Embryonic facial prominence (tissue), 1 donor: ENCODE results near the gene TSR1.

Experiments used
- DNase-seq: peaks from one replicate; pipeline ENCODE4 v3.0.0-alpha.2; 2016; ENCODE audit errors: extremely low spot score

Gene TSR1

GRCh38 chr17:2369039-2369438, 32.8 kb upstream of the TSR1 start:
- DNase-seq = no peak

- DNase-seq = no peak
Observed at GRCh38 chr17:2368359-2368758, 32.1 kb upstream of the TSR1 start.

DNA sequence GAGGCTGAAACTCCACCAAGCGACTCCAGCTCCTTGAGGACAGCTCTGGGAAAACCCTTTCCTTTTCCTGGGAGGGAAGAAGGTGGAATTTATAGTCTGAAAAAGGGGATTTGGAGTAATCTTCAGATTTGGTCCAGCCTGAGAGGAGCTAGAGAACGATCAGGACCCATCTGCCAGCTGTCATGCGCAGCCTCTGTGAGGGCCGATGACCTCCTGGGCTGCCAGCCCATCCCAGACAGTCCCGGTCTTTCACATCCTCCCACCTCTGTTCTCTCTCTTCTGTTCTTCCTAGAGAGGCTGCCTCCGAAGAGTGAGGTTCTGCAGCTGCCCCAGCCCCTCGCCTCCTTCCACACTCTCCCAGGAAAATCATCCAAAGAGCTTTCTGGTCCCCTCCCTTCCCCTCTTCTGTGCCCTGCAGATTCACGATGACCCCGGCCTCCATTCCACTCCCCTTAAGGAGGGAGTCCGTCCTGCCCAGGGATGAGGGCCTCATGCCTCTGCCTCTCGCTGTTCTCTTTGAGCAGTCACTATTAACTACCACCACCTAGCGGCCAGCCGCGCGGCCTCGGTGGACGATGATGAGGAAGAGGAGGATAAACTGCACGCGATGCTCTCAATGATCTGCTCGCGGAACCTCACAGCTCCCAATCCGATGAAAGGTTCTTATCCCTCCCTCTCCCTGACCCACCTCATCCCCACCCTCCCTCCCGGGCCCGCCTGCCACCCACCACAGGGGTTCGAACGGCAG, 30.7 kb upstream of the TSR1 start:
- no peak for DNase-seq

GRCh38 chr17:2365132-2365531, 28.9 kb upstream of the TSR1 start:
- DNase-seq = no peak

GRCh38 chr17:2364763-2365116, 28.5 kb upstream of the TSR1 start:
- no peak for DNase-seq

- no peak for DNase-seq
Observed at GRCh38 chr17:2363851-2364762, 27.9 kb upstream of the TSR1 start.

- DNase-seq = no peak
Observed at GRCh38 chr17:2363318-2363717, 27.1 kb upstream of the TSR1 start.

DNA sequence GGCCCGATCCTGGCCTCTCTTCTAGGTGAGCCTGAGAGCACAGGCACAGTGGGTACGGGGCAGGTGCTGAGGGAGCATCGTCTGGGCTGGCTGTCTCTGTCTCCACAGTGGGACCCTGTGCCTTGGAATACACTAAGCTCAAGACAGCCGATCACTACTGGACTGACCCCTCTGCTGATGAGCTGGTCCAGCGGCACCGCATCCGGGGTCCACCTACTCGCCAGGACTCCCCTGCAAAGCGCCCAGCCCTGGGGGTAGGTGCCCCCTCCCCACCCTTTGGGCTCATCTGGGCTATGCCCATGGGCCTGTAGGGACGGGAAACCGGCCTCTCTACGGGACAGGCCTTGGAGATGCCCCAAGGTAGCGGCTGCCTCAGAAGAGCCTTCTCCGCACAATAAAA, 26.6 kb upstream of the TSR1 start:
- no peak for DNase-seq

- DNase-seq = no peak
Observed at GRCh38 chr17:2362416-2362815, 26.2 kb upstream of the TSR1 start.

DNA sequence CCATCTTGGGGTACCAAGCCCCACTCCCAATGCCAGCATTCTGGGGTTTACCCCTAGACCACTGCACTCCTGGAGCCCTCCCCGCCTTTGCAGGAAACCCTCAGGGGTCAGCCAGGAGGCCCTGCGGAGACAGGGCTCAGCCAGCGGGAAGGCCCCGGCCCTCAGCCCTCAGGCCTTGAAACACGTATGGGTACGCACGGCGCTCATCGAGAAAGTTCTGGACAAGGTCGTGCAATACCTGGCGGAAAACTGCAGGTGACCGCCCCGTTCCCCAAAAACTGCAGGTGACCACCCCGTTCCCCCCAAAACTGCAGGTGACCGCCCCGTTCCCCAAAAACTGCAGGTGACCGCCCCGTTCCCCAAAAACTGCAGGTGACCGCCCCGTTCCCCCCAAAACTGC, 25.8 kb upstream of the TSR1 start:
- no peak for DNase-seq

DNA sequence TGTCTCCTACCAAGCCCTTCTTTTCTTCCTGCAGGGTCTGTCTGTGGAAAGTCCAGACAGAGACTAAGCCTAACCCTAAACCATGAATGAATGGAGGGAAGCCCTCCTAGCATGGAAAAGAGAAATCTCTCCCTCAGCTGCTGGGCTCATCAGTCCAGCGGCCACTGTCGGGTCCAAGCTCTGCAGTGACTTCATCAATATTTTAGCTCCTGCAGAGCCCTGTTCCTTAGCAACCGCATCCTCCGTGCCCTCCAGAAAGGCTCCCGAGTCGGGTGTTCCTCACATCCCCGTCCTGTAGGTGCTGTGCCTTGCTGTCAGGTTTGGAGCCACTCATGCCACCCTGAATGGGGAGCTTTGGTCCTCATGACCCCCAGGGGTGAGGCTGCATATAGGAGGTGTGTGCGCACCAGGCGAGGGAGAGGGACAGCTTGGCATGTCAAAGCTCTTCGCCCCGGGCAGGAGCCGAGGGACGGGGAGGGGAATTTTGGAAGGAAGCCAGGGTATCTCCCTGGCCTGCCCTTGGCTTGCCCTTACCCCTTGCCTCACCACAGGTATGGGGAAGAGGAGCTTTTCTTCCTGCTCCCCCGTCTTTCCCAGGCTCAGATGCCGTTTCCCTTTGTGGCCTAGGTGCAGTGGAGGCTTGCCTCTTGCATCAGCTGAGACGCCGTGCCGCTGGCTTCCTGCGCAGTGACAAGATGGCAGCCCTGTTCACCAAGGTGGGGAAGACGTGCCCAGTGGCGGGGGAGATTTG, 24.9 kb upstream of the TSR1 start:
- no peak for DNase-seq

DNA sequence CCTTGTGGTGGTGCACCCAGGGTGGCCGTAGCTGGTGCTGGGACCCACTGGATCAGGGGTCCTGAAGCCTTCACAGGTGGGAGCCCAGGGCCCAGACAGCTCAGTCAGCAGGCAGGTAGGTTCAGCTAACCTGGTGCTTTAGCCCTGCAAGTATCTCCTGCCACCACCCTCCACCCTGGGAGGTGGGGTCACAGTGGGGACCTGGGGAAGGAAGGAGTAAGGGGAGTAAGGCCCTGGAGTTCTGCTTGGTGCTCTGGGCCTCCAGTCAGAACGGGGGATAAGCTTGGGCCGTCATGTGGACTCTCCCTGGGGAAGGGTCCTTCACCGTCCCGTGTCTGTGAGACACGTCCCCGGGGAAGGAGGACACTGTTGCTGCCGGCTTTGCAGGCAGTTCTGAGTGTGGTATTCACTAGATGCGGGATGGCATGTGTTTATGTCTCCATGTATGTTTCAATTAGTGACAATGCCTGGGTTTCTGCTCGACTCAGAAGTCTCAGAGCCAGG, 21.7 kb upstream of the TSR1 start:
- no peak for DNase-seq

DNA sequence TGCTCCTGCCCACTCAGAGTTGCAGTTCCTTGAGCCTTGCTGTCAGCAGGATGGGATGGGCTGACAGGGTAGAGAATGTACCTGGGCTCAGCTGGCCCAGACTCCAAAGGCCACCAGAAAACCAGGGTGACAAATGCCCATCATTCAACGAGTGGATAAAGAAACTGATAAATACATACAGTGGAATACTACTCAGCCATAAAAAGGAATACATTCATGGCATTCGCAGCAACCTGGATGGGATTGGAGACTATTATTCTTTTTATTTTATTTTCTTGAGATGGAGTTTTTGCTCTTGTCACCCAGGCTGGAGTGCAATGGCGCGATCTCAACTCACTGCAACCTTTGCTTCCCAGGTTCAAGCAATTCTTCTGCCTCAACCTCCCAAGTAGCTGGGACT, 21.0 kb upstream of the TSR1 start:
- DNase-seq = no peak

GRCh38 chr17:2354311-2354710, 18.1 kb upstream of the TSR1 start:
- DNase-seq = no peak

GRCh38 chr17:2351269-2351668, 15.0 kb upstream of the TSR1 start:
- no peak for DNase-seq

DNA sequence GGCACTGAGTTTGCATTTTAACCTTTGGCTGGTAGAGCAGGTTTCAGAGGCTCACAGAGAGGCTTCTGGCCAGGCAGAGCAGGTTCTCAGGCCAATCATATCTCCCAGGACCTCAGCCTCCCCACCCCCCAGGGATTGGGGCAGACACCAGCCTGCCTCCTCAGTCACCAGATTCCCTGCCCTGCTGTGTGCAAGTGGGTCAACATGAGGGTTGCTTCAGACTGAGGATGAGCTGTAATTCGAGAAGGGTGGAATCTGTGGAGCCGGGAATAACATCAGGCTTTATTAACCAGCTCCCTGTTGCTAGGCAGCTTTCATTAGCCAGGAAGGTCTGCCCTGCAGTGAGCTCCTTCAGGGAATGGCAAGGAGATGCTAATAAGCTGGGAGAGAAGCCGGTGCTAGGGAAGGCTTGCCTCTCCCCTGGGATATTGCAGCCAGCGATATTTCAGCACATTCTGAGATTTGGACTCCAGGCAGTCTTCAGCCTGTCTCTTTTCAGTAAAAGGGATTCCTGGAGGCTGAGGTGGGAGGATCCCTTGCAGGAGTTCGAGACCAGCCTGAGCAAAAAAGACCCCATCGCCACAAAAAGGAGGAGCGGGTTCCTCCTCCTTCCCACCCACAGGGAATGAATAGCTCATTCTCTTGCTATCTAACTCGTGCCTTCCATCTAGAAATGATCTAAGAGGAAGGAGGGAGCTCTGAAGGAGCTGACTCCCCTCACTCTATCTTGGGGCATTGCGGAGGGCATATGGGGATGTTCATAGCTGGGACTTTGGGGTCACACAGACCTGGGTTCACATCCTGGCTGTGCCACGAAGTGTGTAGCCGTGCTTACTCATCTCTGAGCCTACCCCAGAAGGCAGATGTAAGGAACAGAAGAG, 11.8 kb upstream of the TSR1 start:
- no peak for DNase-seq

DNA sequence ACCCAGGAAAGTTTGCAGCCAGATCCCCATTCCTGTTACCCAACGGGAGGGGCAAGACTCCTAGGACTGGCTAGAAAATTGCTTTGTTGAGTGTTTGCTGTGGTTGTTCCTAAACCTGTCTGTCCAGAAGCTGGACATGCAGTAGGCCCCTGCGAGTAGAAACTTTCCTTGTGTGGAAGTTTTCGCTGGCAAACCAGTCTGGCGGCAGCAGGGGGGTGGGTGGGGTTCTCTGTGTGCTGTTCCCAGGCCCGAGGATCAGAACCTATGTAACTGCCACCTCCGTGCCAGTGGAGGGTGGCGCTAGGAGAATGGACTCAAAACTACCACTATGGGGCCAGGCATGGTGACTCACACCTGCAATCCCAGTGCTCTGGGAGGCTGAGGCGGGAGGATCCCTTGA, 10.2 kb upstream of the TSR1 start:
- DNase-seq = no peak

- DNase-seq = no peak
Observed at GRCh38 chr17:2344528-2344927, 8.3 kb upstream of the TSR1 start.

GRCh38 chr17:2343421-2343820, 7.2 kb upstream of the TSR1 start:
- DNase-seq = no peak

DNA sequence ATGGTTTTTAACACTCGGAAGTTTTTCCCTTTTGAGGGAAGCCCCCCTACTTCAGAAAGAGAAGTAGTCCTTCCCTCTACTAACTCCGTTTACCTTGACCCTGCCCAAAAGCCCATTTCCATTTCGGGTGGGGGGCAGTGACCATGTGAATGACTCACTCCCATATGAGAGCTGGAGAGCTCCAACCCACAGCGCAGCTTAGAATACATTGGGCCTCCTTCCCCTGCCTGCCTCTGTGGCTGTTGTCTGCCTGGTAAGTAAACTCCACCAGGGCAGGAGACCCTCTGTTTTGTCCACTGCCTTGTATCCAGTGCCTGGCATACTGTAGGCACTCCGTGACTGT, 2.0 kb upstream of the TSR1 start:
- DNase-seq = no peak

DNA sequence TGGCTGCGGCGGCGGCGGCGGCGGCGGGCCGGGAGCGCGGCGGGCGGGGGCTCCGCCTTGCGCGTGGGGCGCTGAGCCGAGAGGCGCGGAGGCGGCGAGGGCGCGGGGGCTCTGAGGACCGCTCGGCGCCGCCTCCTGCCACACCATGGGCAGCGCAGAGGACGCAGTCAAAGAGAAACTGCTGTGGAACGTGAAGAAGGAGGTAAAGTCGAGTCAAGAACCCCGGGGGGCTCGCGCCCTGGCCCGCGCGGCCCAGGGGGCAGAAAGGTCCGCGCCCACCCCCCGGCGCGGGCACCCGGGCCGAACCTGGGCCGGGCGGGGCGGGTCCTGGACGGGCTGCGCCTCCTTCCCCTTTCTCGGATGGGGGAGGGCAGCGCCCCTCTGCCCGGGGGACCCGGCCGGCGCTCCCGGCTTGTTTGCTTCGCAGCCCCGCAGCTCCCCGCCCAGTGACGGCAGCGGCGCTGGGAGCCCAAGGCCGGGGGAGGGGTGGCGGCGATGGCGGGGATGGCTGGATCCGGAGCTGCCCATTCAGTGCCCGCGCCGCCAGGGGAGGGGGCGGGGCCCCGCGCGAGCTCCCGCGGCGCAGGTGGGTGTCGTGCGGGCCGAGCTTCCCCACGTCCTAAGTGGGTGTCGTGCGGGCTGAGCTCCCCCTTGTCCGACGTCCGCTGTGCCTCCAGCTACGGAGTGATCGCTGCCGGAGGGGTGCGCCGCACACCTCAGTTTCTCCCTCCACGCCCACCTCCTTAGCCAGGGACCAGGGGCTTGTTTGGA, 1.5 kb upstream of the TSR1 start:
- DNase-seq = no peak
